HG02852 (cell line): ENCODE data around the gene THAP6.
"Not testable (repeated sequence)": the region's sequence is repeated elsewhere in the genome, so short reads cannot be mapped to it uniquely, and the experiment has no call there.

Source experiments
- ATAC-seq: cut with Tn5 transposase; IDR thresholded peaks from one replicate; pipeline ENCODE4 v1.9.1; 2021; ENCODE audit warnings: mild to moderate bottlenecking, moderate library complexity; ENCODE audit not compliant: unreplicated experiment

Gene THAP6

DNA sequence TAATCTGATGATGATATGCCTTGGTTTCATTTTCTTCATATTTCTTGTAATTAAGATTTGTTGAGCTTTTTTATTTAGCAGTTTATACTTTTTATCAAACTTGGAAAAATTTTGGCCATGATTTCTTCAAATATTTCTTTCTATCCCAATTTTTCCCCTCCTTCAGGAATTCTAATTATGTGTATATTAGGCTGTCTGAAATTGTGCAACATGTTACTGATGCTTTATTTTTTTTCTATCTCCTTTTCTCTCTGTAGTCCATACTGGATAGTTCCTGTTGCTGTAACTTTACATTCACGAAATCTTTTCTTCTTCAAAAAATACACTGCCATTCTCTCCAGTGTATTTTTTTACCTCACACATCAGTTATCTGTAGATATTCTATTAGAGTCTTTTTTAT, 10.8 kb downstream of the THAP6 start:
- ATAC-seq, result no peak

DNA sequence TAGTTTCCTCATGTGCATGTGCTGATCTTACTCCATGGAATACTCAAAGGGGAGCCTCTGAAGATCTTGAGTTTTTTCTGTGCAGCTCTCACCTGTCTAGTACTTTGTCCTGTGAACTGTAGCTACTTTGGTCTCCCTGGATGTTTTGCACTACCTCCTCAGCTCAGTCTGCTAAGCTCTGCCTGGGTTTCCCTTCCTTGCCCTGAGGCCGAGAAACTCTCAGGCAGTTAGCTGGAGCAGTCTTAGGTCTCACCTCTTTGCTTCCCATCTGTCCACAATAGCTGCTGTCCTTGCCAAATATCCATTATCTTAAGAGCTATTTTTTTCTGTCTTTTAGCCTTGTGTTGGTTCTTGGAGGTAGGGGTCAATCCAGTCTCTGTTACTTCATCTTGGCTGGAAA, 11.6 kb downstream of the THAP6 start:
- ATAC-seq, result no peak

DNA sequence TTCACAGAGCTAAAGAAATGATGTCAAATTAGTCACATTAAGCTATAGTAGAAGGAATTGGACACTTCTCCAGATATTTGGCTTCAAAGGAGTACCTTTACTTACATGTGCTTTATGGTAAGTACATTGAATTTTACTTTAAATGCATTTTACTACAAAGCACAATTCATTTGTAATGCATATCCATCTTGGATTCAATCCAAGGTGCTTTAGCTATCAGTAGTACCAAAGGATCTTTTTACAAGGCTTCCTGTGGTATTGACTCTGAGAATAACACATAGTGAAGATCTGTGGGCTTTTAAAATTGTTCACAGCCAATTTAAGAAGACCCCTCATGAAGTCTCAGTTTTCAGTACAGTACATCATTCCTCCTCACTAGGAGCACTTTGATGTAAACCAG, 13.2 kb downstream of the THAP6 start:
- ATAC-seq, result no peak

DNA sequence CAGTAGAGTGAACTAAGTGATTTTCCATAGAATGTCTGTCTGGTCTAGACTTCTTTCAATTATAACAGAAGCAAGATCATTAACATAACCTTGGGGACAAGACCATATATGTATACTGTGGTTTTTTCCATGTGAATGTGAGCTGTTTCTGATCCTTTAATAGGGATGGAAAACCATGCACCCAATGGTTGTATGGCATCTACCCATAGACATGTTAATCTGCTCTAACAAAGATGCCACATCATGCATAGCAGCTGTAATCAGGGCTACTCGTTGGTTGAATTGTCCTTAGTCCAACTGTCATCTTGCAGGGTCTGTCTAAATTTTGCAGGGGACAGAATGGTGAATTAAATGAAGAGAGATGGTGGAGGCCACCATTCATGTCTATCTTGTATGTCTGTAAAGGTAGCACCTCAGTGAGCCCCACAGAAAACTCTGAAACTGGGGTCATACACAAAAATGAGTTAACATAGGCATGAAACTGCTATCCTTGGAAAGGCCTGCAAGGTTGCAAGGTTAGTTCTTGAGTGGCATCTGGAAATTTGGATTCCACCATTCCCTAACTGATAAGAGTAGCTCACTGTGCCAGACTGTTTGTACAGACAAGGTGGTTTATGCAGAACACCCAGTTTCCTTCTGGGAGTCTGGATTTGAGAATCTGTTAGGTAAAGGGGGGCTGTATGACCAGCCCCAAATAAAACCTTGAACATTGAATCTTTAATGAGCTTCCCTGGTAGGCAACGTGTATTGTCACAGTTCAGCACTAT, 16.5 kb downstream of the THAP6 start:
- ATAC-seq, result no peak

DNA sequence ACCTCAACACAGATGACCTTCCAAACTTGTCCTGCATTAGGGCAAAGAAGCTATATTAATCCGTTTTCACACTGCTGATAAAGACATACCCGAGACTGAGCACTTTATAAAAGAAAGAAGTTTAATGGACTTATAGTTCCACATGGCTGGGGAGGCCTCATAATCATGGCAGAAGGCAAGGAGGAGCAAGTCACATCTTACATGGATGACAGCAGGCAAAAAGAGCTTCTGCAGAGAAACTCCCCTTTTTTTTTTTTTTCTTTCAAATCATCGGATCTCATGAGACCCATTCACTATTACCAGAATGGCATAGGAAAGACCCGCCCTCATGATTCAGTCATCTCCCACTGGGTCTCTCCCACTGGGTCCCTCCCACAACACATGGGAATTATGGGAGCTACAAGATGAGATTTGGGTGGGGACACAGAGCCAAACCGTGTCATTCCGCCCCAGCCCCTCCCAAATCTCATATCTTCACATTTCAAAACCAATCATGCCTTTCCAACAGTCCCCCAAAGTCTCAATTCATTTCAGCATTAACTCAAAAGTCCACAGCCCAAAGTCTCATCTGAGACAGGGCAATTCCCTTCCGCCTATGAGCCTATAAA, 17.4 kb downstream of the THAP6 start:
- not testable (repeated sequence) for ATAC-seq

DNA sequence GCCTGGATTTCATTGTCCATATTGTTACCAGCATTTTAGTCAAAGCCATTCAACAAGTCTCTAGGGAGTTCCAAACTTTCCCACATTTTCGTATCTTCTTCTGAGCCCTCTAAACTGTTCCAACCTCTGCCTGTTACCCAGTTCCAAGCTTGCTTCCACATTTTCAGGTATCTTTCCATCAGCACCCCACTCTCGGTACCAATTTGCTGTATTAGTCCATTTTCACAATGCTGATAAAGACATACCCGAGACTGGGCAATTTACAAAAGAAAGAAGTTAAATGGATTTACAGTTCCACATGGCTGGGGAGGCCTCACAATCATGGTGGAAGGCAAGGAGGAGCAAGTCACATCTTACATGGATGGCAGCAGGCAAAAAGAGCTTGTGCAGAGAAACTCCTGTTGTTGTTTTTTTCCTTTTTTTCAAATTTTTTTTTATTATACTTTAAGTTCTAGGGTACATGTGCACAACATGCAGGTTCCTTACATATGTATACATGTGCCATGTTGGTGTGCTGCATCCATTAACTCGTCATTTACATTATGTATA, 19.1 kb downstream of the THAP6 start:
- ATAC-seq, result not testable (repeated sequence)

DNA sequence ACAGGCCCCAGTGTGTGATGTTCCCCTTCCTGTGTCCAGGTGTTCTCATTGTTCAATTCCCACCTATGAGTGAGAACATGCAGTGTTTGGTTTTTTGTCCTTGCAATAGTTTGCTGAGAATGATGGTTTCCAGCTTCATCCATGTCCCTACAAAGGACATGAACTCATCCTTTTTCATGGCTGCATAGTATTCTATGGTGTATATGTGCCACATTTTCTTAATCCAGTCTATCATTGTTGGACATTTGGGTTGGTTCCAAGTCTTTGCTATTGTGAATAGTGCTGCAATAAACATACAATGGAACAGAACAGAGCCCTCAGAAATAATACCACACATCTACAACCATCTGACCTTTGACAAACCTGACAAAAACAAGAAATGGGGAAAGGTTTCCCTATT, 19.7 kb downstream of the THAP6 start:
- ATAC-seq, result not testable (repeated sequence)

DNA sequence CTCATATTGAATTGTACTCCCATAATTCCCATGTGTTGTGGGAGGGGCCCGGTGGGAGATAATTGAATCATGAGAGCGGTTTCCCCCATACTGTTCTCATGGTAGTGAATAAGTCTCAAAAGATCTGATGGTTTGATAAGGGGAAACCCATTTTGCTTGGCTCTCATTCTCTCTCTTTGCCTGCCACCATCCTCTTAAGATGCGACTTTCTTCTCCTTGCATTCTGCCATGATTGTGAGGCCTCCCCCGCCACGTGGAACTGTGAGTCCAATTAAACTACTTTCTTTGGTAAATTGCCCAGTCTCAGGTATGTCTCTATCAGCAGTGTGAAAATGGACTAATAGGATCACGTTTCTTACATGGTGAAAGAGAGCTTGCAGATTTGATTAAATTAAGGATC, 23.0 kb downstream of the THAP6 start:
- not testable (repeated sequence) for ATAC-seq

DNA sequence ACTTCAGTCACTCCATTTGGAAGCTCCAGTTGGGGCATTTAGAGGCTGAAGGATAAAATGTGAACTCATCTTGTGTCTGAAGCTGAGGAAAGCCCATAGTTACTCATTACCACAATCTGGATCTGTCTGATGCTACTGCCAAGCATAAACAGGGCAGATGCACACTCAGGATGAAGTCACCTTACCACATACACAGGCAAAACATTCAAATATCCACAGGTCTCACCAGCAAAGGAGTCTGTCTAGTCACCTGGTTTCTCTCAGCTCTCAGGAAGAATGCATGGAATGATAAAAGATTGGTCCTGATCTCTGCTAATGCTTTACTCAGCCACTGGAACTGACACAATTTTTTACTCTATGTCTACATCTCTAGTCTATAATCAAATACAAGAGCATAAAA, 28.6 kb downstream of the THAP6 start:
- no peak for ATAC-seq

DNA sequence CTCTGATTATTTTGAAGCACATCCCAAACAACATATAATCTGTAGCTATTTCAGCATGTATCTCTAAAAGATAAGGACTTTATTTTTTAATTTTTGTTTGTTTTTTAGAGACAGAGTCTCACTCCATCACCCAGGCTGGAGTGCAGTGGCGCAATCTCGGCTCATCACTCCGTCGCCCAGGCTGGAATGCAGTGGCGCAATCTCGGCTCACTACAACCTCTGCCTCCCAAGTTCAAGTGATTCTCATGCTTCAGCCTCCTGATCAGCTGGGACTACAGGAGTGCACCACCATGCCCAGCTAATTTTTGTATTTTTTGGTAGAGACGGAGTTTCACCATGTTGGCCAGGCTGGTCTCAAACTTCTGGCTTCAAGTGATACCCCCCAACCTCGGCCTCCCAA, 29.9 kb downstream of the THAP6 start:
- ATAC-seq, result not testable (repeated sequence)

DNA sequence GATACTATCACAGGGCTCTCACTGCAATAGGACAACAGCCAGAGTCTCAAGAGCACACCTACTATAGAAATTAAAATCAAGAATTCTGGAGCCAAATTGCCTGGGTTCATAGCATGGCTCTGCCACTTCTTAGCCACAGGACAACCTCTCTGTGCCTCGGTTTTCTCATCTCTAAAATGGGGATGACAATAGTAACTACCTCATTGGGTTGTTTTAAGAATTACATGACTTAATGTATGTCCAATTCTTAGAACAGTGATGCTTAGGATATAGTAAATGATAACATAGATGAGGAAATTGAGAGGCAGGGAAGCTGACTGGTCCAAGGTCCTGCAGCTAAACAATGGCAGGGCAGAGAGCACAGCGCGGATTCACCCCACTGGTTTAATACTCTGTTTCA, 30.6 kb downstream of the THAP6 start:
- ATAC-seq, result no peak

DNA sequence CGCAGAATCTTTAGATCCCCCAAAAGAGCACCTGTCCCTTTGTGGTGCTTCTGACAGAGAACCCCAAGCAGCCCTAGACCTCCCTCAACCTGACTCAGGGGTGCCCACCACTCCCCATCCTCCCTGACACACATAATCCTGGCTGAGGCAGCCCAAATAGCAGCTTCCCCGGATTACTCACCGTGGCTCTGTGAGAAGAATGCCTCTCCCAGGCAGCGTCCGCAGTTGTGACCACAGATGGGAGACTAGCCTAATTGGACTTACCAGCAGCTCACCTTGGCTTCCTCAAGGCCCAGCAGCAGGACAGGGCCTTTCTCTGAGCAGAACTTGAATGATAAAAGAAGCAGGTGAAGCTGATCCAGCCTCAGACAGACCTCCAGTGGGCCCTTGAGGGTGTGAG, 31.3 kb downstream of the THAP6 start:
- ATAC-seq, result no peak

DNA sequence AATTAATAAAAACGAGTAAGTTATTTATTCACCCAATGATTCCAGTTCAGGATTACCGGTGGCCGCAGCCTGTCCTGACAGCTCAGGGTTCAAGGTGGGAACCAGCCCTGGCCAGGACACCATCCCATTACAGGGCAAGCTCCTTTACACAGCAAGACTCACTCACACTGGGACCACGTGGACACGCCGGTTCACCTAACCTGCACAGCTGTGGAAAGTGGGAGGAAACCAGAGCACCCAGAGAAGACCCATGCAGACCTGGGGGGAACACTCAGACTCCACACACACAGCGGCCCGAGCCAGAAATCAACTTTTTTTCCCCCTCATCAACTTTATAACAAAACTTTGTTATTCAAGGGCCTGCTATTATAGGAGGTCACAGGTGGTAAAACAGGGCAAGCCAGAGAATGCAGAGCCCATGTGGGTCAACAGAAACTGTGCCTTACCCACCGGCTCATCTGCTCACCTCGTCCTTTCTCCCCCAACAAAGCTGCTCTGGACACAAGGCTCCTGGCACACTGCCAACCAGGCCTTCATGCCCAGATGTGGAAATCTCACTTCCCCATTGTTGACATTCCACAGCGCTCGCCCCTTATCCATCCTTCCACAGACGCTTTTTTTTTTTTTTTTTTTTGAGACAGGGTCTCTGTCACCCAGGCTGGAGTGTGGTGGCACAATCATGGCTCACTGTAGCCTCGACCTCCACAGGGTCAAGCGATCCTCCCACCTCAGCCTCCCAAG, 33.5 kb downstream of the THAP6 start:
- ATAC-seq, result no peak

DNA sequence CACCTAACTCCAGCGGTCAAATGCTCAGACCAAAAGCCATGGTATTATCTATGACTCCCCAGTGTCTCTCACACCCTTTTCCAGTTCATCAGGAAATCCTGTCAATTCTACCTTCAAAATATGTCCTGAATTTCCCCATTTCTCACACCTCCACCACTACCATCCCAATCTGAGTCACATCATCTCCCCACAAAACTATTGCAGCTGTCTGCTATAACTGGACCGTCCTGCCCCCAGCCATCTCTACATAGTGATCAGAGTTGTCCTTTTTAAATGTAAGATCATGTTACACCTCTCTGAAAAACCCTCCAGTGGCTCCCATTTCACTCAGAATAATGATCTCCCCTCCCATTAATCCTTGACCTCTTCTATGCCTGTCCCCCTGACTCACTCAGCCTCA, 34.7 kb downstream of the THAP6 start:
- ATAC-seq, result no peak

DNA sequence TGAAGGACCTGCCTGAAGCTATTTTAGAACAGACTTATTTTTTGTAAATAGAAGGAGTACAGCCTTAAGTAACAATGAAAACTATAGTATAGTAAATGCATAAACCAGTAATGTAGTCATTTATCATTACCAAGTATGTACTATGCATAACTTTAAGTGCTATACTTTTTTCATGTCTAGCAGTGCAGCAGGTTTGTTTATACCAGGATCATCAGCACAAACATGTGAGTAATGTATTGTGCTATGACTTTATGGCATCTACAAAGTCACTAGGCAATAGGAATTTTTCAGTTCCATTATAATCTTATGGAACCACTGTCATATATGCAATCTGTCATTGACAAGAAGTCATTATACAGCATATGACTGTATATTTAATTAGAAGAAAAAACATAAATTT, 38.2 kb downstream of the THAP6 start:
- no peak for ATAC-seq

DNA sequence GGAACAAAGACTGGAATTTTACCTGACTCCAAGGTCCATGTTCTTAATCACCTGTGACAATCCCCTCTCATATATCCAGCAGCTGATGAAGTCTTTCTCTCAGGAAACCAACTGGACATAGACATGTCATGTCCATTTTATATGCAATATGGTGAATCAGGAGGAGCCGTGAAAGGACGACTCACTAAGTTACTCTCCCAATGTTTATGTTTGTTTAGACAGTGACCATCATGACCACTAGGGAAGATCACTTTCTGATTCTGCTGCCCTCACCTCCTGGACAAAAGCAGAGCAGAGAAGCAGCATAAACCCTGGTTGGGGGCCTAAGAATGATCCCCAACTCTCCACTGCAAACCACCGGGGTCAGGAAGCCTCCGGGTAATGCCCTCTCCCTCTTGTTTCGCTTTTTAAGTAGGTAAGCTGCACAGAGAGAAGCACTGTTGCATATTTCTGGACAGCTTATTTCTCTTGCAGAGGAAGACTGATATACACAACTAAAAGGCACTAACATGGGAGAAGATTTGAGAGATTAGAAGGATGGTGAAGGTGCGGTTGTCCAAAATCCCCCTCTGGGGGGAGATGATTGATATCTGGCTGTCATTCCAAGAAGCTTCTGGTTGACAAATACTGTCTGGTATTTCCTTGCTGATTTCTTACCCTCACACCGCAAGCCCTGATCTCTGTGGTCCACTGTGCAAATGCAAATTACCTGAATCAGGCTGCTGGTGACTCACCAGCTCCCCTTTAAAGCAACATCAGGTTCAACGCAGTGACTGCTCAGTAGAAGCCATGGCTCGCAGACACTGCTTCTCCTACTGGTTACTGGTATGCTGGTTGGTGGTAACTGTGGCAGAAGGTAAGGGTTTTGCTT, 41.3 kb downstream of the THAP6 start, which contains the start of gene ODAPH:
Gene ODAPH (plus strand): TSS at position 773 of the 871 bp plus-strand sequence. CDS start 17 bp downstream, at position 790.
- ATAC-seq, result peak; percentile 97

DNA sequence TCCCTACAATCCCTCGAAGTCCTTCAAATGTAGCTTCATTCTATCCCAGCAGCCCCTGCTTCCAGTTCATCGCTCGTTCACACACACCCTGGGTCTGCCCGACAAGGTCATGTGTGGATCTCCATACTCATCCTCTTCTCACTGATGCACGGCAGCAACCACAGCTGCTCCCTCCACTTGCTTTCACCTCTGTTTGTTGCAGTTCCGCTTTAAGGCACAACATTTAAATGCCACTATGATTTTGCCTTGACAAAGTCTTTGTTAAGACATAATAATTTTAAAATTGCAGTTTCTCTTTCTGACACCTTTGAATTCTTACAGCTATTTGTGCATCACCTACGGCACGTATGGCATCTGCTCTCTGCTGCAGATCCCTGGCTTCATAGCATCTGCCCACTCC, 43.4 kb downstream of the THAP6 start:
- peak; percentile 39 for ATAC-seq

DNA sequence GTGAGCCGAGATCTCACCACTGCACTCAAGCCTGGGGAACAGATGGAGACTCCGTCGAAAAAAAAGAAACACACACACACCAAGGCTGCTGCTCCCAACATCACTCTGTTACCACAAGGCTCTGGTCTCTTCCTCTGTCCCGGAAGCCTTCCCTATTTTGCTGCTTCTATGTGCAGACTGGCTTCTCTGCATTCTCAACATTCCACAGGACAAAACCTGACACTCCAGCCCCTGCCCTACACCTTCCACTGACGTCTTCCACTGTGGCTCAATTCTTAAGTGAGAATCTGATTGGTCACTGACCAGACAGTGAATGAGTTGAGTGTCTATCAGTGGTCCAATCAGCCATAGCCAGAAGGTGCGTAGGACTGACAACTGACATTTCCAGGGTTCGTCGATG, 47.5 kb downstream of the THAP6 start:
- ATAC-seq, result no peak

DNA sequence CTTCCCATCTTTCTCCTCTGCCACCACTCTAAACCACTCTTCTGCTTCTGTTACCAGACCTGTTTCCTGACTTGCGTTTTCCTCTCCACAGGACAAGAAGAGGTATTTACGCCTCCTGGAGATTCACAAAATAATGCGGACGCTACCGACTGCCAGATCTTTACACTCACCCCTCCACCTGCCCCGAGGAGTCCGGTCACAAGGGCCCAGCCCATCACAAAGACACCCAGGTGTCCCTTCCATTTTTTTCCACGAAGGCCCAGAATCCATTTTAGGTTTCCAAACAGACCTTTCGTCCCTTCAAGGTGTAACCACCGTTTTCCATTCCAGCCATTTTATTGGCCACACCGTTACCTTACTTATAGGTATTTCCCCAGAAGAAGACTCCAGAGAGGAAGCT, 49.8 kb downstream of the THAP6 start:
- no peak for ATAC-seq

DNA sequence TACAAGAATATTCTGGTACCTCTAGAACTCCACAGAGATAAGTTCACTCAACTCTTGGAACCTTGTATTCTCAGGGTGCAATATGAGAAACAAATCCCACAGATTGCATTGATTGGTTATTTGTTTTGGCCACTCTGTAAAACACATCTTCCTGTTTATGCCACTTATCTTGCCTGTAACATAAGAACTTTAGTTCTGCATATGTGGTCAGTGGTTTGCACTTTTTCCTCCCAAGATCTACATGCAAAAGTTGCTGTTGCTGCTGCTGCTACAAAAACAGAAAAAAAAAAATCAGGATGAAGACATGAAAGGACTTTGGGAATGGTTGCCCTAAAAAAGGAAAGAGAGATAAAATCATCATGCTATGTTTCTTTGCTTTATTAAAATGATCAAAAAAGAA, 51.2 kb downstream of the THAP6 start:
- no peak for ATAC-seq

DNA sequence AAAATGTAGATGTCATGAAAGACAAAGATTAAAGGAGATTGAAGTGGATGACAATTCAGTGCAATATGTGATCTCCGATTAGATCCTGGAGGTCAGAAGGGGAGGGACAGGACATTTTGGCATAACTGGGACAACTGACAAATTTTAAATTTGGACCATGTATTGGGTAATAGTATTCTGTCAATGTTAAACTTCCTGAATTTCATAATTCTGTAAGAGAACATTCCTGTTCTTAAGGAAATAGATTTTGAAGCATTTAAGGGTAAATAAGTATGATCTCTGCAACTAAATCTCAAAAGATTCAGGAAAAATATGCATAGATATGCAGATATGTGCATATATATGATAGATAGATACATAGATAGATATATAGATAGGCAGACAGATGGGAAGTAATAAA, 52.6 kb downstream of the THAP6 start:
- ATAC-seq, result no peak
